ENCODE data around the gene HDAC6.
"Not testable (repeated sequence)": the region's sequence is repeated elsewhere in the genome, so short reads cannot be mapped to it uniquely, and the experiment has no call there.

The HDAC6 gene

GRCh38 chrX:48826876-48827653 lies 25.2 kb downstream of the HDAC6 start:
- no peak for DNase-seq

GRCh38 chrX:48827654-48827968 lies 25.7 kb downstream of the HDAC6 start:
- no peak for DNase-seq

- DNase-seq, result no peak
Measured at GRCh38 chrX:48829016-48829735, 27.3 kb downstream of the HDAC6 start.

DNA sequence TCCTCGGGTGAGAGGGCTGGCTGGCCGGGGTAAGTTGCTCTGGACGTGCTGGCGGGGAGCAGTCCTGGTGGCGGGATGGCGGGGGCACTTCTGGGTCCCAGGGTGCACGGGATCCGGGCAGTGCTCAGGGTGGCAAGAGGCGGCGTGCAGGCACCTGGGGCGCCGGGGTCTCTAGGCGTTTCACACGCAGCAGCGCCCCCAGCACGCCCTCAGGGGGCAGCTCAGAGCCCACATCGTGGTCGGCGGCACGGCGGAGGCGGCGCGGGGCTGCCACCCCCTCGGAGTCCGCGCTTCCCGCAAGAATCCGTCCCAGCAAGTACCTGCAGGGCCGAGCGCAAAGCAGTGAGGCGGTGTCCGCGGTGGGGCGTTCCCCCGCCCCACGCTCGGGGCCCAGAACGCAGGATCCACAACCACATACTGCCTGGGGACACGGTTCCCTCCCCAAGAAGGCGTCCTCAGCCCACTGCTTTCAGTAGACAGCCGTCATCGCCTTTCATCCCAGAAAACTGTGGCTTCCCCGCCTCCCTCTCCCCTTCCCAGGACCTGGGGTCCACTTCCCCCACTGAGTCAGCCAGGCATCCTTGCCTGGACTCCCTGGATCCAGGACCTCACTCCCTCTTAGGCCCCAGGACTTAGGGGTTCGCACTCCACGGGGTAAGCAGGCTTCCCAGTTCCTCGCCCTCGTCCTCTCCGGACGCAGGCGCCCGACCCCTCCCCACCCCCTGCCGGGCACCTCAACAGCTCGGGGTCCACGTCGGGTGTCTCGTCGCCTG lies 29.5 kb downstream of the HDAC6 start:
- no peak for DNase-seq

- DNase-seq, result no peak
Measured at GRCh38 chrX:48831909-48832291, 30.0 kb downstream of the HDAC6 start.

- no peak for DNase-seq
Measured at GRCh38 chrX:48833542-48834138, 31.8 kb downstream of the HDAC6 start.

- DNase-seq, result no peak
Measured at GRCh38 chrX:48834383-48834709, 32.5 kb downstream of the HDAC6 start.

DNA sequence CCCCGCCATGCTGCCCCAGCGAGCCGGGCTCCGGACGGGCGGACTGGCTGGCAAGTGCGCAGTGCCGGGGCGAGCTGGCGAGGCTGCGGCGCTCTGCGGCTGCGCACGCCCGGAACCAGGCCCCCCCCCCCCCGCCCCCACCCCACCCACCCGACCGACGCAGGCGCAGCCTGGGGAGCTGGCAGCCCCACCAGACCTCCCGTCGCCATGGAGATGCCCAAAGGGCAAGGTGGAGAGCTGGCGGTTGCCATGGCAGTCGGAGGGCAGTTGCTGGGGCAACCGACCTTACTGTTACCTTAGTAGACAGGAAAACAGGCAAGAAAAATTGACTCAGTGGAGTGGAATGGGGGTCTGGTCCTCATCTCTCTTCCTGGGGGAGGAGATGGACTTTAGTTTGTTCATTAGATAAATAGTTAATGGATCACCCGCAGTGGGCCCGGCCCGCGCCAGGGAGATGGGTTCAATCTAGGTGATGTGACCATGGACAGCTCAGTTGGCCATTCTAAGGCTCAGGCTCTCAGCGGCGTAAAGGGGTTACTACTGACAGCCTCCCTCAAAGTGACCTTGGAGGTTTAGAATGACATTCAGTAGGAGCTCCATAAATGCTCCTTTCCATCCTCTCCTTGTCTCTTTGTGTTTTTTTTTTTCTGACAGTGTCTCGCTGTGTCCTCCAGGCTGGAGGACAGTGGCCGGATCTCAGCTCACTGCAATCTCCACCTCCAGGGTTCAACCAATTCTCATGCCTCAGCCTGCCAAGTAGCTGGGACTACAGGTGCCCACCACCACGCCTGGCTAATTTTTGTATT lies 33.9 kb downstream of the HDAC6 start, which contains the start of gene PCSK1N:
Gene PCSK1N, minus strand, starts transcription at position 87 of the 806 bp plus-strand sequence. Its CDS starts 78 bp downstream, at position 9.
- DNase-seq, result no peak

DNA sequence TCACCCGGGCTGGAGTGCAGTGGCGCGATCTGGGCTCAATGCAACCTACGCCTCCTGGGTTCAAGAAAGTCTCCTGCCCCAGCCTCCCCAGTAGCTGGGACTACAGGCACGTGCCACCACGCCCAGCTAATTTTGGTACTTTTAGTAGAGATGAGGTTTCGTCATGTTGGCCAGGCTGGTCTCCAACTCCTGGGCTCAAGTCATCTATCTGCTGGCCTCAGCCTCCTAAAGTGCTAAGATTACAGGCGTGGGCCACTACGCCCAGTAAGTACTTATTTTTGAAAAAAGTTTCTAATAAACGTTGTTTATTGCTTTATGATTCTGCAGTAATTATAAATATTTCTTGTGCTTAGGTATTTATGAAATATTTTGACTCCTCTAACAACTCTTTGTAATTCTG lies 37.8 kb downstream of the HDAC6 start:
- DNase-seq, result no peak

- DNase-seq, result no peak
Measured at GRCh38 chrX:48848847-48849246, 47.0 kb downstream of the HDAC6 start.

DNA sequence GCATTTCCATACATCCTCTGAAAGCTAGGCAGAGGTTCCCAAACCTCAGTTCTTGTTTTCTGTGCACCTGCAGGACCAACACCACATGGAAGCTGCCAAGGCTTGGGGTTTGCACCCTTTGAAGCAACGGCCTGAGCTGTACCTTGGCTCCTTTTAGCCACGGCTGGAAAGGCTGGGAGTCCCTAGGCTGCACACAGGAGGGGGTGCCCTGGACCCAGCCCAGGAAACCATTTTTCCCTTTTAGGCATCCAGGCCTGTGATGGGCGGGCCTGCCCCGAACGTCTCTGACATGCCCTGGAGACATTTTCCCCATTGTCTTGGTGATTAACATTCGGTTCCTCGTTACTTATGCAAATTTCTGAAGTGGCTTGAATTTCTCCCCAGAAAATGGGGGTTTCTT lies 51.0 kb downstream of the HDAC6 start:
- no peak for DNase-seq

- not testable (repeated sequence) for DNase-seq
Measured at GRCh38 chrX:48853494-48853893, 51.6 kb downstream of the HDAC6 start.

DNA sequence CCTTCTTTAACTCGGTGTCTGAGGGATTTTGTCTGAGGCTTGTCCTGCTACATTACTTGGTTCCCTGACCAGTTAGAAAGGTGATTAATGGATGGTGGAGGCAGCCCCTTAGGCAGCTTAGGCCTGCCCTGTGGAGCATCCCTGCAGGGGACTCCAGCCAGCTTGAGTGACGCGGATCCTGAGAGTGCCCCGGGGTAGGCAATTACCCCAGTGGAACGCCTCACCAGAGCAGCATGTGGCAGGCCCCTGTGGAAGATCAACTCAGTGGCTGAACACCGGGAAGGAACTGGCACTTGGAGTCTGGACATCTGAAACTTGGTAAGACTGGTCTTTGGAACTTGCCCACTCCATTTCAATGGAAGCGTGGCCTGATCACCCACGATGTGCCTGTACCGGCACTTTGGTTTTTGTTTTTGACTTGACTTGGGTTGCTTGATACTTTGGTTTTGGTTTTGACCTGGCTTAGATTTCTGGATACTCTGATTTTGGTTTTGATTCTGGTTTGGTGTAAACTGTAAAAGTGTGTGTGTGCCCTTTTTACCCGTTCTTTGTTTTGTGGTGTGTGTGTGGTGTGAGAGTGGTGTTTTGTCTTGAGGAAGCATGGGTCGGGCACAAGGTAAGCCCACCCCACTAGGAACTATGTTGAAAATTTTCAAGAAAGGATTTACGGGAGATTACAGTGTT lies 52.4 kb downstream of the HDAC6 start:
- DNase-seq, result not testable (repeated sequence)

- no peak for DNase-seq
Measured at GRCh38 chrX:48854898-48855297, 53.0 kb downstream of the HDAC6 start.

DNA sequence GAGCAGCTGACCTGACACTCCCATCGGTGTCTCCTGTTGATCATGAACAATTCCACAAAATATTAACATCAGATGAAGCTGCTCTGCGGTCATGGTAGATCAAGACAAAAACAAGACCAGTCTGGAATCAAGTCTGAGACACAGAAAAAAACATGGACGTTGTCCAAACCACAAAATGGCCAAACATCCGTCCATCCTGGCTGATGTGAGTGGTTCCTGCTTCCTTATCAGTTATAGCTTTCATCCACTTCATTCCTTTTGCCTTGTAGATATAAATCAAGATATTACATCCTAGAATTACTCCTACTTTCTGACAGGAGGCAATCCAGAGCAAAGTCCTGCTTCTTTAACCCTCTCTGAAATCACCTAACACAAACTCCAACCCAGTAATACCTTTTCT lies 62.3 kb downstream of the HDAC6 start:
- DNase-seq, result no peak

DNA sequence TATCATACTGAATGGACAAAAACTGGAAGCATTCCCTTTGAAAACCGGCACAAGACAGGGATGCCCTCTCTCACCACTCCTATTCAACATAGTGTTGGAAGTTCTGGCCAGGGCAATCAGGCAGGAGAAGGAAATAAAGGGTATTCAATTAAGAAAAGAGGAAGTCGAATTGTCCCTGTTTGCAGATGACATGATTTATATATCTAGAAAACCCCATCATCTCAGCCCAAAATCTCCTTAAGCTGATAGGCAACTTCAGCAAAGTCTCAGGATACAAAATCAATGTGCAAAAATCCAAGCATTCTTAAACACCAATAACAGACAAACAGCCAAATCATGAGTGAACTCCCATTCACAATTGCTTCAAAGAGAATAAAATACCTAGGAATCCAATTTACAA lies 70.2 kb downstream of the HDAC6 start:
- not testable (repeated sequence) for DNase-seq
